NCI-H82 treated with DMSO at 0.1 percent for 48 hours (cell line): Measurements from ENCODE around the gene TMEM270.
"Not testable (repeated sequence)": the region's sequence is repeated elsewhere in the genome, so short reads cannot be mapped to it uniquely, and the experiment has no call there.

ENCODE experiments used
- DNase-seq: peaks from one replicate; lab custom pipeline; 2025; ENCODE audit not compliant: unreplicated experiment; lab: John Stamatoyannopoulos, UW

The TMEM270 gene

GRCh38 chr7:73860859-73861258 is at the start of gene TMEM270:
TSS of gene TMEM270 (plus strand) at chr7:73861159. CDS start at chr7:73861195, 36 bp downstream.
- no peak for DNase-seq

- DNase-seq: no peak
These were observed 49.2 kb upstream of the TMEM270 start for GRCh38 chr7:73811760-73812168.

- no peak for DNase-seq
These were observed 48.0 kb upstream of the TMEM270 start for GRCh38 chr7:73812996-73813395.

GRCh38 chr7:73815436-73815835 is 45.5 kb upstream of the TMEM270 start:
- no peak for DNase-seq

- DNase-seq: no peak
These were observed 43.8 kb upstream of the TMEM270 start for GRCh38 chr7:73817121-73817520.

GRCh38 chr7:73820013-73820412 is 40.9 kb upstream of the TMEM270 start:
- no peak for DNase-seq

GRCh38 chr7:73821597-73822285 is 39.2 kb upstream of the TMEM270 start:
- DNase-seq: not testable (repeated sequence)

GRCh38 chr7:73822319-73823173 is 38.4 kb upstream of the TMEM270 start:
- peak; percentile 35 for DNase-seq

- no peak for DNase-seq
These were observed 37.7 kb upstream of the TMEM270 start for GRCh38 chr7:73823257-73823656.

GRCh38 chr7:73823873-73824592 is 36.9 kb upstream of the TMEM270 start:
- no peak for DNase-seq

GRCh38 chr7:73824986-73825385 is 36.0 kb upstream of the TMEM270 start:
- no peak for DNase-seq

- DNase-seq: no peak
These were observed 33.3 kb upstream of the TMEM270 start for GRCh38 chr7:73827567-73828106.

GRCh38 chr7:73828107-73828803 is 32.7 kb upstream of the TMEM270 start:
- peak; percentile 42 for DNase-seq

GRCh38 chr7:73828972-73829371 is 32.0 kb upstream of the TMEM270 start:
- no peak for DNase-seq

- no peak for DNase-seq
These were observed 31.5 kb upstream of the TMEM270 start for GRCh38 chr7:73829505-73829904.

GRCh38 chr7:73829921-73830680 is 30.9 kb upstream of the TMEM270 start:
- DNase-seq: no peak

GRCh38 chr7:73830681-73831583 is 30.0 kb upstream of the TMEM270 start, which contains the start of gene CLDN4:
TSS of gene CLDN4 (plus strand) at chr7:73830996. CDS start at chr7:73831202, 206 bp downstream.
- DNase-seq: no peak

GRCh38 chr7:73831584-73831833 is 29.4 kb upstream of the TMEM270 start:
- no peak for DNase-seq
